ENCODE measurements around the gene USP31. TPM values are rescaled to one million over a fixed set of nuclear protein-coding genes. Genes with fewer than 3 reads are reported as not detected.

USP31 gene
- total and polyA plus RNA-seq, 2 of the 8 experiments (the other 6 are each of a cell fraction or from before 2014, with no cell fraction given): 6.7 to 19.0 TPM

GRCh38 chr16:23061669-23062068, 87.6 kb downstream of the USP31 start:
- no peak overlapping the region for H2AFZ ChIP-seq (ENCODE audit: low read length)
- H2BK12ac ChIP-seq (ENCODE audit: low read depth, low read length): no peak overlapping the region
- no peak overlapping the region for H3K4me2 ChIP-seq (ENCODE audit: insufficient read depth in 1 of 2, low read depth in 2 of 2, low read length in 2 of 2)
- DNase-seq (ENCODE audit: low read depth in 1 of 2, low spot score in 2 of 2) (no peak), FAIRE-seq (peak; percentile 28)
- WGBS, 2 experiments (ENCODE audit: extremely low coverage in 1 of 2, insufficient coverage in 1 of 2, insufficient read length in 1 of 2, insufficient replicate concordance in 2 of 2, low coverage in 1 of 2, low lambda C conversion rate in 2 of 2, missing lambda C conversion rate in 1 of 2): 79% methylated on average over 7 of the region's 7 CpGs; no CpG with 5 or more reads in 1 of the 2 experiments
- H2AK5ac ChIP-seq (ENCODE audit: low read depth, low read length): no peak overlapping the region
- H3K27me3 ChIP-seq (replicated peaks in 1 of 4; ENCODE audit: control insufficient read depth in 3 of 4, extremely low read depth in 1 of 4, insufficient read depth in 3 of 4, low read length in 3 of 4): no peaks in the 10 kb centered on the region
- no peak overlapping the region for H2BK5ac ChIP-seq (ENCODE audit: low read depth, low read length)
- H2BK15ac ChIP-seq (ENCODE audit: low read length): no peak overlapping the region
- H4K91ac ChIP-seq (replicated peaks; ENCODE audit: insufficient read length, low read length): no peak overlapping the region
- H3K18ac ChIP-seq (ENCODE audit: extremely low read depth, low read length): no peak overlapping the region
- H4K20me1 ChIP-seq (replicated peaks in 1 of 2; ENCODE audit: control insufficient read depth in 1 of 2, insufficient read depth in 2 of 2, low read length in 2 of 2): no peaks in the 10 kb centered on the region
- no peaks in the 10 kb centered on the region; the same call in 1 of the 2 replicates for H3K23me2 ChIP-seq (ENCODE audit: low read depth, low read length)
- H3K14ac ChIP-seq (ENCODE audit: insufficient read length): no peak overlapping the region
- no peak overlapping the region for H4K8ac ChIP-seq (ENCODE audit: extremely low read depth, insufficient read depth, low read length)
- H3K4ac ChIP-seq (replicated peaks; ENCODE audit: insufficient read length, low read depth, low read length): no peak overlapping the region
- no peak overlapping the region for H2BK20ac ChIP-seq (ENCODE audit: low read length)
- no peaks in the 10 kb centered on the region for H3K79me2 ChIP-seq (ENCODE audit: control insufficient read depth in 1 of 2, insufficient read depth in 2 of 2, low read length in 2 of 2)
- POLR2A ChIA-PET (ENCODE audit: partially characterized antibody): no interaction called here
- H3K23ac ChIP-seq (ENCODE audit: insufficient read length): no peak overlapping the region
- no peak overlapping the region for H4K5ac ChIP-seq (ENCODE audit: insufficient read length, low read depth, low read length)
- H3K4me3 ChIP-seq (ENCODE audit: extremely low read depth in 1 of 4, insufficient read depth in 2 of 4, low read depth in 3 of 4, low read length in 4 of 4): no peak overlapping the region
- H3K9me3 ChIP-seq (ENCODE audit: insufficient read depth in 2 of 2, low read depth in 1 of 2, low read length in 1 of 2): no peaks in the 10 kb centered on the region
- H2BK120ac ChIP-seq (replicated peaks; ENCODE audit: low read depth, low read length): no peak overlapping the region
- H3K9ac ChIP-seq (replicated peaks in 1 of 4; ENCODE audit: extremely low read depth in 1 of 4, low read depth in 3 of 4, low read length in 3 of 4): no peak overlapping the region
- no peak overlapping the region for H3K27ac ChIP-seq (ENCODE audit: low read depth, low read length)
- H3K56ac ChIP-seq (replicated peaks; ENCODE audit: insufficient read length, low read depth, low read length): no peak overlapping the region
- peaks cover 0 to 13% (median 8%) of the 10 kb centered on the region in 4 experiments; a peak in 3 of 7 replicates for H3K4me1 ChIP-seq (replicated peaks in 1 of 4; ENCODE audit: control insufficient read depth in 3 of 4, insufficient read depth in 4 of 4, low read length in 3 of 4)
- CTCF ChIA-PET (ENCODE audit: partially characterized antibody): interaction anchor here (0.6 to 3.6 kb wide), 5 partner anchors 9 to 162 kb away, joined by 3 to 19 read pairs (median 3); no protein-coding TSS in a partner anchor
- H3K79me1 ChIP-seq (ENCODE audit: low read depth, low read length): no peaks in the 10 kb centered on the region
- no peaks in the 10 kb centered on the region for H3K36me3 ChIP-seq (ENCODE audit: control insufficient read depth in 2 of 4, insufficient read depth in 4 of 4, low read length in 3 of 4)
- TF ChIP-seq CTCF (IDR thresholded peaks at IDR 0.05; ENCODE audit: control extremely low read depth in 1 of 3, insufficient read depth in 1 of 3, low read depth in 1 of 3, low read length in 3 of 3): no peak
- TF ChIP-seq CTBP2 (IDR thresholded peaks at IDR 0.05; ENCODE audit: borderline replicate concordance, insufficient read depth, insufficient read length, low read length): no peak
- no peak for TF ChIP-seq CBX8 (IDR thresholded peaks at IDR 0.05; ENCODE audit: borderline replicate concordance, low read depth, low read length)
- no peak for TF ChIP-seq SUZ12 (IDR thresholded peaks at IDR 0.05; ENCODE audit: low read length)
- no peak for TF ChIP-seq HDAC2 (IDR thresholded peaks at IDR 0.05; ENCODE audit: borderline replicate concordance in 1 of 2, low read depth in 2 of 2, low read length in 2 of 2)
- no peak for TF ChIP-seq SP4 (IDR thresholded peaks at IDR 0.05; ENCODE audit: low read length)
- no peak for TF ChIP-seq E2F6 (IDR thresholded peaks at IDR 0.05)
- no peak for TF ChIP-seq POLR2A (IDR thresholded peaks at IDR 0.05; ENCODE audit: control extremely low read depth in 1 of 2, low read depth in 2 of 2, low read length in 2 of 2)
- no peak for TF ChIP-seq ATF3 (IDR thresholded peaks at IDR 0.05; ENCODE audit: insufficient read depth, low read depth, low read length)
- no peak for TF ChIP-seq YY1 (IDR thresholded peaks at IDR 0.05; ENCODE audit: low read depth, low read length)
